Measurements from ENCODE around the gene SORL1-AS1.
"Not testable (repeated sequence)": the region's sequence is repeated elsewhere in the genome, so short reads cannot be mapped to it uniquely, and the experiment has no call there.

SORL1-AS1 gene

DNA sequence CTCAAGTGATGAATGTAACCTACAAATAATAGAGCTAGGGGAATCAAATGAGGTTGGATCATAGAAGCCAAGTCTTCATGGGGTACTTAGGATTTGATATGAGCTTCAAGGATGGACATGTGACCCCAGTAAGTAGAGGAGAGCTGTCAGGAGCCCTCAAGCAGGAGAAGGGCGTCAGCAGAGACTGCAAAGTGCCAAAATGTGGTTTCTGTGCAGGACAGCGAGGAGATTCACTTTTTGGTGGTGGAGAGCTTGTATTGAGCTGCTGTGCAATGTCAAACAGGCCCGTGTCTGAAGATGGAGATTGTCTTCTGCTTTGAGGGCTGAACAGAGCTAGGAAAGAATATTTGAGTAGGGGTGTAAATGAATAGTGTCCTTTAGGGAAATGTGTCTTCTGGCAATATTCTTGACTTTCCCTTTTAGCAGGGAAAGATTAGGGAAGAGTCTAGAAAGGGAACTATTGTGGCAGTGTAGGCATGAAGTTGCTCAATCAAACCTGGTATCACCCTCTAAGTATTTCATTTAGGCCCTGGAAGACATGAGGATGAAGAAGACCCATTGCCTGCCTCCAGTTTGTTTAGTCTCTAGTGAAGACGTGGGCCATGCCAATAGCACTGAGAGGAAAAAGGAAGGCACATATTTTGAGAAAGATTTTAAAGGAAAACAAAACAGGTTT, 31.2 kb upstream of the SORL1-AS1 start:
- Histone ChIP-seq H3K27ac (ENCODE audit: low read length) (no peak overlapping the region), H3K9me3 (ENCODE audit: insufficient read depth, low read length) (no peaks in the 10 kb centered on the region), H3K36me3 (replicated peaks; ENCODE audit: low read depth, low read length) (peaks cover 75% of the 10 kb centered on the region), H3K4me2 (ENCODE audit: low read length) (no peak overlapping the region), H2AFZ (ENCODE audit: low read depth, low read length) (no peak overlapping the region), H3K27me3 (ENCODE audit: low read depth, low read length) (no peaks in the 10 kb centered on the region), H3K9ac (ENCODE audit: low read length) (no peak overlapping the region), H4K20me1 (ENCODE audit: insufficient read depth, low read length) (peaks cover 85% of the 10 kb centered on the region), H3K79me2 (ENCODE audit: low read length) (peaks cover 66% of the 10 kb centered on the region), H3K4me3 (ENCODE audit: low read length) (no peak overlapping the region), H3K4me1 (ENCODE audit: low read length) (peaks cover 11% of the 10 kb centered on the region)
- TF ChIP-seq, protein P1, sequence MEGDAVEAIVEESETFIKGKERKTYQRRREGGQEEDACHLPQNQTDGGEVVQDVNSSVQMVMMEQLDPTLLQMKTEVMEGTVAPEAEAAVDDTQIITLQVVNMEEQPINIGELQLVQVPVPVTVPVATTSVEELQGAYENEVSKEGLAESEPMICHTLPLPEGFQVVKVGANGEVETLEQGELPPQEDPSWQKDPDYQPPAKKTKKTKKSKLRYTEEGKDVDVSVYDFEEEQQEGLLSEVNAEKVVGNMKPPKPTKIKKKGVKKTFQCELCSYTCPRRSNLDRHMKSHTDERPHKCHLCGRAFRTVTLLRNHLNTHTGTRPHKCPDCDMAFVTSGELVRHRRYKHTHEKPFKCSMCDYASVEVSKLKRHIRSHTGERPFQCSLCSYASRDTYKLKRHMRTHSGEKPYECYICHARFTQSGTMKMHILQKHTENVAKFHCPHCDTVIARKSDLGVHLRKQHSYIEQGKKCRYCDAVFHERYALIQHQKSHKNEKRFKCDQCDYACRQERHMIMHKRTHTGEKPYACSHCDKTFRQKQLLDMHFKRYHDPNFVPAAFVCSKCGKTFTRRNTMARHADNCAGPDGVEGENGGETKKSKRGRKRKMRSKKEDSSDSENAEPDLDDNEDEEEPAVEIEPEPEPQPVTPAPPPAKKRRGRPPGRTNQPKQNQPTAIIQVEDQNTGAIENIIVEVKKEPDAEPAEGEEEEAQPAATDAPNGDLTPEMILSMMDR (IDR thresholded peaks at IDR 0.05; ENCODE audit: low read depth, low read length): no peak
- no peak for TF ChIP-seq EZH2phosphoT487 (IDR thresholded peaks at IDR 0.05; ENCODE audit: low read depth)

DNA sequence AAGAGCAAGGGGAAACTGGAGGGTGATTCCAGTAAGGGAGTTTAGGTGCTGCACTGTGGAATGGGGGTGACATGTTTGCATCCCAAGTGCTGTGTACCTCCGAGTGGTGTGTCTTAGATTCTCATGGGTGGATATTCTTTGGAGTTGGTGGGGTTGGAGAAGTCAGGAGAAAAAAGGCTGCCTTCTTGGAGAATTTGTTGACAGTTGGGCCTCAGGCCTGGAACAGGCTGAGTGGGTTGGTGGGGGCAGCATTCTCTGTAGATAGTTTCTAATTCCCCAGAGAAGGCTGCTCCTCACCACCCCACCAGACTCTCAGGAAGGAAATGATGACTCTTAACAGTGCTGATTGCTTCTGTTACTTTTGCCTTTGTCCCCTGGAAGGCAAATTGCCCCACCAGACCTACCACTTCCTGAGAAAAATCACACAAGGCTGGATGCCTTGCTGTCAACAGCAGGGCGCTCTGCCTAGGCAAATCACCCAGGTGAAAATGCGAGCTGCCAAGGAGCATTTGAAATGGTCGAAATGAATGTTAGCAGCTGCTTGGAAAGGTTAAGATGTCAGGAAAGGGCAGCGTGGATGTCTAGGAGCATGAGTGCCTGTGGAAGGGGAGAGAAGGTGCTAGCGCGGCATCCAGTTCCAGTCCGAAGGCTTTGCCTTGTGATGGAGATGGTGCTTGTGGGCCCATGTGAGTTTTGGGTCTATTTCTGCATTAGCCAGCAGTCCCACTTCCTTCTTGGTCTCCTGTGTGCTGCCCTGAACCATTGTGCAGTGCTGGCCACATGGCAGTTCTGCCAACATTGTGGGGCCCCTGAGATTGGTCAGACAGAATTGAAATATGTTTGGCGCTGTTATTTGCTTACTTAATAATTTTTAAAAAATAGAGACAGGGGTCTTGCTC, 29.7 kb upstream of the SORL1-AS1 start:
- H3K27ac ChIP-seq (ENCODE audit: low read length): peak overlapping the region; percentile 38
- peaks cover 75% of the 10 kb centered on the region for H3K79me2 ChIP-seq (ENCODE audit: low read length)
- no peaks in the 10 kb centered on the region for H3K27me3 ChIP-seq (ENCODE audit: low read depth, low read length)
- H2AFZ ChIP-seq (ENCODE audit: low read depth, low read length): no peak overlapping the region
- no peak overlapping the region for H3K4me3 ChIP-seq (ENCODE audit: low read length)
- H3K4me1 ChIP-seq (ENCODE audit: low read length): peaks cover 11% of the 10 kb centered on the region
- no peak overlapping the region for H3K9ac ChIP-seq (ENCODE audit: low read length)
- H3K36me3 ChIP-seq (replicated peaks; ENCODE audit: low read depth, low read length): peaks cover 73% of the 10 kb centered on the region
- H4K20me1 ChIP-seq (ENCODE audit: insufficient read depth, low read length): peaks cover 82% of the 10 kb centered on the region
- peak overlapping the region; percentile 22; the same call in 1 of the 2 replicates for H3K4me2 ChIP-seq (ENCODE audit: low read length)
- TF ChIP-seq, protein P1 (IDR thresholded peaks at IDR 0.05; ENCODE audit: low read depth, low read length): no peak
- no peak for TF ChIP-seq EZH2phosphoT487 (IDR thresholded peaks at IDR 0.05; ENCODE audit: low read depth)
- no peaks in the 10 kb centered on the region for H3K9me3 ChIP-seq (ENCODE audit: insufficient read depth, low read length)

DNA sequence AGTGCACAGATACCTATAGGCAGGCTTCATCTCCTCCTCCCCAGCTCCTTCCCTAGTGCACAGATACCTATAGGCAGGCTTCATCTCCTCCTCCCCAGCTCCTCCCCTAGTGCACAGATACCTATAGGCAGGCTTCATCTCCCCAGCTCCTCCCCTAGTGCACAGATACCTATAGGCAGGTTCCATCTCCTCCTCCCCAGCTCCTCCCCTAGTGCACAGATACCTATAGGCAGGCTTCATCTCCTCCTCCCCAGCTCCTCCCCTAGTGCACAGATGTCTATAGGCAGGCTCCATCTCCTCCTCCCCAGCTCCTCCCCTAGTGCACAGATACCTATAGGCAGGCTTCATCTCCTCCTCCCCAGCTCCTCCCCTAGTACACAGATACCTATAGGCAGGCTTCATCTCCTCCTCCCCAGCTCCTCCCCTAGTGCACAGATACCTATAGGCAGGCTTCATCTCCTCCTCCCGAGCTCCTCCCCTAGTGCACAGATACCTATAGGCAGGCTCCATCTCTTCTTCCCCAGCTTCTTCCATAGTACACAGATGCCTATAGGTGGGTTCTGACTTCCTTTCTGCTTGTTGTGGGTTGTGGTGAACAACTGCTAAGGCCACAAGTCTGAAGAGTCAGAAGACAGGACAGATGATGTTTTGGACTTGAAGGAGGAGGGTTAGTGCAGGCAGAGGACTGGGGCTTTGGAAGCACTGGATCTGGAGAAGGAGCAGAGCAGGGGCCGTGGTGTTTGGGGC, 28.9 kb upstream of the SORL1-AS1 start:
- not testable (repeated sequence) for H2AFZ ChIP-seq (ENCODE audit: low read depth, low read length); H3K9ac ChIP-seq (ENCODE audit: low read length); H3K27me3 ChIP-seq (ENCODE audit: low read depth, low read length); H3K9me3 ChIP-seq (ENCODE audit: insufficient read depth, low read length); H3K4me3 ChIP-seq (ENCODE audit: low read length)
- Histone ChIP-seq H4K20me1 (ENCODE audit: insufficient read depth, low read length) (peaks cover 80% of the 10 kb centered on the region), H3K79me2 (ENCODE audit: low read length) (peaks cover 72% of the 10 kb centered on the region), H3K4me1 (ENCODE audit: low read length) (peaks cover 11% of the 10 kb centered on the region), H3K4me2 (ENCODE audit: low read length) (peak overlapping the region; percentile 22; the same call in 1 of the 2 replicates), H3K36me3 (replicated peaks; ENCODE audit: low read depth, low read length) (peaks cover 69% of the 10 kb centered on the region), H3K27ac (ENCODE audit: low read length) (peak overlapping the region; percentile 38)

DNA sequence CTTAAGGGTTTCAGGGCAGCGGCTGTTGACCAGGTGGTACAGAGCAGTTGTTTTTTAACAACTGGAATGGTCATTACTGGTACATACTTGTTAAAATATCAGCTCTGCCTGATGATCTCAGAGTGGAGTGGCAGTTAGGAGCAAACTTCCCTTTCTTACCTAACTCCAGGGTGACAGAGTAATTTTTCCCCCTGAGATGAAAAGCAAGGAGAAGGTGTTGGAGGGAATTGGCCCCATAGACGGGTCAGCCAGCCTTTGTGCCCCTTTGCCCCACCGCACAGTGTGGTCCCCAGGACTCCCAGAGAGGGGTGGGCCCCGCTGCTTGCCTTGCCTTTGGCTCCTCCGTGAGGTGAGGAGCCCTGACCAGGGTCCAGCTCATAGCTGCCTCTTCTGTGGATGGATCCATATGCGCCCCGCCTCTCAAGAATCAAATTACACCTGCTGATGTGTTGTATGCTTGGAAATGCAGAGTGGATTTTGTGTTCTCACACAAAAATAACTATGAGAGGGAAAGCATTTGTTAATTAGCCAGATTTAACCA, 27.0 kb upstream of the SORL1-AS1 start:
- Histone ChIP-seq H3K36me3 (replicated peaks; ENCODE audit: low read depth, low read length) (peaks cover 70% of the 10 kb centered on the region), H3K27ac (ENCODE audit: low read length) (no peak overlapping the region), H3K4me1 (ENCODE audit: low read length) (peaks cover 11% of the 10 kb centered on the region), H3K79me2 (ENCODE audit: low read length) (peaks cover 72% of the 10 kb centered on the region), H2AFZ (ENCODE audit: low read depth, low read length) (no peak overlapping the region), H3K27me3 (ENCODE audit: low read depth, low read length) (no peaks in the 10 kb centered on the region), H3K4me2 (ENCODE audit: low read length) (no peak overlapping the region), H3K9me3 (ENCODE audit: insufficient read depth, low read length) (no peaks in the 10 kb centered on the region), H3K9ac (ENCODE audit: low read length) (no peak overlapping the region), H3K4me3 (ENCODE audit: low read length) (no peak overlapping the region), H4K20me1 (ENCODE audit: insufficient read depth, low read length) (peaks cover 83% of the 10 kb centered on the region)
- TF ChIP-seq, protein P1 (IDR thresholded peaks at IDR 0.05; ENCODE audit: low read depth, low read length): no peak
- TF ChIP-seq EZH2phosphoT487 (IDR thresholded peaks at IDR 0.05; ENCODE audit: low read depth): no peak

All from OCI-LY3 (cell line).